ENCODE data around the gene EFNA5. TPM values are rescaled to one million over a fixed set of nuclear protein-coding genes. Genes with fewer than 3 reads are reported as not detected.
A peak's percentile ranks its signal among the peaks of the same experiment; 100 is the strongest.

The EFNA5 gene
- total RNA-seq, 1 experiment from 2014 or later: 42.7 TPM

DNA sequence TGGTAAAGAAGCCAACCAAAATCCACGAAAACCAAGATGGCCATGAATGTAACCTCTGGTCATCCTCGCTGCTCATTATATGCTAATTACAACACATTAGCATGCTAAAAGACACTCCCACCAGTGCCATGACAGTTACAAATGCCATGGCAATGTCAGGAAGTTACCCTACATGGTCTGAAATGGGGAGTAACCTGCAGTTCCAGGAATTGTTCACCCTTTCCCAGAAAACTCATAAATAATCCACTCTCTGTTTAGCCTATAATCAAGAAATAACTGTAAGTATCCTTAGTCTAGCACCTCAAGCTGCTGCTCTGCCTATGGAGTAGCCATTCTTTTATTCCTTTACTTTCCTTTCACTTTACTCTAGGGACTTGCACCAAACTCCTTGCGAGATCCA lies 160.6 kb downstream of the EFNA5 start:
- H3K9me3 ChIP-seq (ENCODE audit: insufficient read depth, low read depth): no peaks in the 10 kb centered on the region

DNA sequence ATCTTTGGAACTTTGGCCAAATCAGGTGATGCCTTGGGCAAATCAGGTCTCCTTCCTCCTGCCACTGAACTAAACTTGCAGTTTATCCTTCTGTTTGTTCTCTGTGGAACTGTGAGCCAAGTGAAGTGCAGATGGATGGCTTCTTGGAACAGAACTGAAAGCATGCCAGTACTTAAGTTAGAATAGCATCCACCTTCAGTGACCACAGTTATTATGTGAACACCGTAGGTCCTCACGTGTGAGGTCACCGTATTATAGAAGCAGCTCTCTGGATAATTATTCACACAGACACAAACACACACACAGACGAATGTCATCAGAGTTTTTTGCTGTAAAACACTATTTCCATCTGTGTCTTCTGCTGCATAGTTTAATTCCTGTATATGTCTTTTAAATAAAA lies 162.6 kb downstream of the EFNA5 start:
- H3K27me3 ChIP-seq (ENCODE audit: insufficient read depth, low read depth): no peaks in the 10 kb centered on the region
- no peaks in the 10 kb centered on the region for H3K9me2 ChIP-seq (ENCODE audit: insufficient read depth)
- ChIA-PET CTCF (no interaction called here), POLR2A (ENCODE audit: unreplicated experiment) (no interaction called here)
- H4K20me1 ChIP-seq (ENCODE audit: insufficient read depth): no peaks in the 10 kb centered on the region
- H3K4me2 ChIP-seq: no peak overlapping the region
- peaks cover 93% of the 10 kb centered on the region for H3K79me2 ChIP-seq (ENCODE audit: low read depth)
- peak overlapping the region; percentile 6; the same call in 1 of the 2 replicates for H3K27ac ChIP-seq
- intact Hi-C loops (cut with micrococcal nuclease; ENCODE audit: unreplicated experiment): no loop called here
- no peaks in the 10 kb centered on the region for H3F3A ChIP-seq (ENCODE audit: insufficient read depth, low read depth)
- H2AFZ ChIP-seq: no peak overlapping the region
- BruUV-seq (replicated peaks): no TSS peak
- DNase-seq: no peak
- no peak overlapping the region for H3K4me3 ChIP-seq
- H3K9me3 ChIP-seq (ENCODE audit: insufficient read depth, low read depth): no peaks in the 10 kb centered on the region
- TF ChIP-seq, protein P1, sequence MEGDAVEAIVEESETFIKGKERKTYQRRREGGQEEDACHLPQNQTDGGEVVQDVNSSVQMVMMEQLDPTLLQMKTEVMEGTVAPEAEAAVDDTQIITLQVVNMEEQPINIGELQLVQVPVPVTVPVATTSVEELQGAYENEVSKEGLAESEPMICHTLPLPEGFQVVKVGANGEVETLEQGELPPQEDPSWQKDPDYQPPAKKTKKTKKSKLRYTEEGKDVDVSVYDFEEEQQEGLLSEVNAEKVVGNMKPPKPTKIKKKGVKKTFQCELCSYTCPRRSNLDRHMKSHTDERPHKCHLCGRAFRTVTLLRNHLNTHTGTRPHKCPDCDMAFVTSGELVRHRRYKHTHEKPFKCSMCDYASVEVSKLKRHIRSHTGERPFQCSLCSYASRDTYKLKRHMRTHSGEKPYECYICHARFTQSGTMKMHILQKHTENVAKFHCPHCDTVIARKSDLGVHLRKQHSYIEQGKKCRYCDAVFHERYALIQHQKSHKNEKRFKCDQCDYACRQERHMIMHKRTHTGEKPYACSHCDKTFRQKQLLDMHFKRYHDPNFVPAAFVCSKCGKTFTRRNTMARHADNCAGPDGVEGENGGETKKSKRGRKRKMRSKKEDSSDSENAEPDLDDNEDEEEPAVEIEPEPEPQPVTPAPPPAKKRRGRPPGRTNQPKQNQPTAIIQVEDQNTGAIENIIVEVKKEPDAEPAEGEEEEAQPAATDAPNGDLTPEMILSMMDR (conservative IDR thresholded peaks at IDR 0.05): no peak
- TF ChIP-seq EZH2 (IDR thresholded peaks at IDR 0.05; ENCODE audit: low read depth): no peak
- no peaks in the 10 kb centered on the region for H3K4me1 ChIP-seq (replicated peaks; ENCODE audit: insufficient read depth)
- peaks cover 4% of the 10 kb centered on the region; the same call in 1 of the 2 replicates for H3K36me3 ChIP-seq (ENCODE audit: low read depth)

More for the DNA sequence above, 160.6 kb downstream of the EFNA5 start:
- no peaks in the 10 kb centered on the region for H4K20me1 ChIP-seq (ENCODE audit: insufficient read depth)
- no peaks in the 10 kb centered on the region for H3K36me3 ChIP-seq (ENCODE audit: low read depth)
- no peak overlapping the region for H2AFZ ChIP-seq
- CTCF ChIA-PET: no interaction called here
- H3K9me2 ChIP-seq (ENCODE audit: insufficient read depth): no peaks in the 10 kb centered on the region
- intact Hi-C loops (cut with micrococcal nuclease; ENCODE audit: unreplicated experiment): no loop called here
- no peak overlapping the region for H3K4me3 ChIP-seq
- no peak overlapping the region for H3K4me2 ChIP-seq
- no peak overlapping the region for H3K27ac ChIP-seq
- no TSS peak for BruUV-seq (replicated peaks)
- DNase-seq: no peak
- no peaks in the 10 kb centered on the region for H3K4me1 ChIP-seq (replicated peaks; ENCODE audit: insufficient read depth)
- POLR2A ChIA-PET (ENCODE audit: unreplicated experiment): no interaction called here
- H3K79me2 ChIP-seq (ENCODE audit: low read depth): peaks cover 93% of the 10 kb centered on the region
- H3F3A ChIP-seq (ENCODE audit: insufficient read depth, low read depth): no peaks in the 10 kb centered on the region
- TF ChIP-seq, protein P1 (conservative IDR thresholded peaks at IDR 0.05): no peak
- TF ChIP-seq EZH2 (IDR thresholded peaks at IDR 0.05; ENCODE audit: low read depth): no peak
- H3K27me3 ChIP-seq (ENCODE audit: insufficient read depth, low read depth): no peaks in the 10 kb centered on the region

DNA sequence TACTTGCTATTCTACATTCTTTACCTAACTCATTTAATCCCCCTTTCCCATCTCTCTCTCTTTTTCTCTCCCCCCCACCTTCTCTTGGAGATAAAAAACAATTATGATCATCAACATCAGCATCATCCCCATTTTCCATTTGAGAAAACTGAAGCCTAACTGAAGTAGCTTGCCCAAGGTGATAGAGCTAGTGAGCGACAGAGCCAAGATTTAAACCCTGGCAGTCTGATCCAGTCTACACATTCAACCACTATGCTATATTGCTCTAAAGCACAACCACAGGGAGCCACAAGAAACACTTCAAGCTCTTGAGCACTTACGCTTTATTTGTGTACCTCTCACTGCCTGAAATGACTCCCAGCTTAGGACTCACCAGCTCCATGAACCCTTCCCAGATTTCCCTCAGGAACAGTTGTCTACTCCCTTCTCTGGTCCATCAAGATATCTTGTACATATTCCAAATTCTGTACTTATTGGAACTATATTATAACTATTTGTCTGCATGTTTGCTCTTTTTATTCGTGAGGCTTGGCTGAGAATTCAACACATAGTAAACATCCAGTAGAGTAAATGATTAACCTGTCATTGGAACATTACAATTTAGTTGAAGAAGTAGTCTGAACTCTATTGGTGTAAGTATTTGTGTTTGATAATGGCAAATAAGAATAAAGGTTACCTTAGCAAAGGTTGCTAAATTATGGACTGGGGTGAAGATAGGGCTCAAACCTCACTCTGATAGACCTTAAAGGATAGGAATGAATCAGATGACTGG lies 164.8 kb downstream of the EFNA5 start:
- DNase-seq: no peak
- TF ChIP-seq EZH2 (IDR thresholded peaks at IDR 0.05; ENCODE audit: low read depth): no peak
- TF ChIP-seq, protein P1 (conservative IDR thresholded peaks at IDR 0.05): no peak
- ChIA-PET POLR2A (ENCODE audit: unreplicated experiment) (no interaction called here), CTCF (no interaction called here)
- Histone ChIP-seq H3K4me1 (replicated peaks; ENCODE audit: insufficient read depth) (no peaks in the 10 kb centered on the region), H3K4me3 (no peak overlapping the region), H3K27me3 (ENCODE audit: insufficient read depth, low read depth) (no peaks in the 10 kb centered on the region), H3K4me2 (no peak overlapping the region), H3K9me3 (ENCODE audit: insufficient read depth, low read depth) (no peaks in the 10 kb centered on the region), H3F3A (ENCODE audit: insufficient read depth, low read depth) (no peaks in the 10 kb centered on the region), H3K27ac (no peak overlapping the region), H3K79me2 (ENCODE audit: low read depth) (peaks cover 90% of the 10 kb centered on the region), H4K20me1 (ENCODE audit: insufficient read depth) (0 out of 2 replicates have a peak, but pooled peaks cover 6% of the 10 kb centered on the region), H3K9me2 (ENCODE audit: insufficient read depth) (no peaks in the 10 kb centered on the region), H3K36me3 (ENCODE audit: low read depth) (peaks cover 7% of the 10 kb centered on the region; the same call in 1 of the 2 replicates), H2AFZ (no peak overlapping the region)
- intact Hi-C loops (cut with micrococcal nuclease; ENCODE audit: unreplicated experiment): no loop called here
- no TSS peak for BruUV-seq (replicated peaks)

All from PC-9 (cell line).